NCI-H2196 treated with DMSO at 0.1 percent for 48 hours (cell line): ENCODE results near the gene THBS4.

Experiments
- DNase-seq: peaks from one replicate; lab custom pipeline; 2025; ENCODE audit not compliant: unreplicated experiment; lab: John Stamatoyannopoulos, UW

THBS4 gene

DNA sequence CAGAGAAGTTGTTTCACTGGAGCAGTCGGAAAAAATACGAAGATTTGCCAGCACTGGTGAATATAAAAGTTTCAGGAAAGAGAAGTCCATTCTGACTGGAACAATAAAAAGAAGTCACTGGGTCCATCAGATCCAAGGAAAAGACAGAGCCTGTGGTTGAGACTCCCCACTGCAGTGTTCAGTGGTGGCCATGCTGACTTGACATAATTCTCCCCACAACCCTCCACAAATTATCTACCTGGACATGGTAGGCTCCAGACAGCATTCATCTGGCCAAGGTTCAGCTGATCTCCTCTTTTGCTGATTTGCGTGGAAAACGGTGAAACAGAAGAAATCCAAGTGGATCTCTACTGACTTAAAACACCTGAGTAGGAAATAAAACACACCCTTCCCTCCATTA is 8.0 kb downstream of the THBS4 start:
- no peak for DNase-seq

DNA sequence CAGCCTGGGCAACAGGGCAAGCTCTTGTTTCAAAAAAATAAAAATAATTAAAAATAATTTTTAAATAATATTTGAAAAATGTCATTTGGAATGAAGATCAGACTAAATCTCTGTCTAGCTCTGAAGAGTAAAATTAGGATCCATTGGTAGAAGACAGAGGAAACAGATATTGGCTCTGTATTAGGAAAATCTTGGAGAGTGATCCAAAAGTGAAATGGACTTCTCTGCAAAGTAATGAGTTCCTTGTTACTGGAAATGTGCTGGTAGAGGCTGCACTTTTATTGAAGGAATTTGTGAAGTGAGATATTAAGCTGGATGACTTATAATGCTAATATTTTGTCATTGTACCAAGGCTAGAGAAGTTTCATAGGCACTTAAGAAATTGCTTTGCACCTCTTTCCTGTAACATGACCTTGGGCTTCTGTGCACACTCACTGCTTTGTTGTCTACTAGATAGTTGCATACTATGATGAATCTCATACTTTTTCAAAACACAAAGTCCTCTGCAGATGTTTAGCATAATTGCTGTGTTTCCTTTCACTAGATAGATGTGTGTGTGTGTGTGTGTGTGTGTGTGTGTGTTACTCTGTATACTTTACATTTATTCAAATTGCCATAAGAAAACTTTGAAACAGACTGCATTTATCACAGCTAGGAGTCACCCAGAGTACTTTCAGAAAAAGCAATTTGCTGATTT is 13.1 kb downstream of the THBS4 start:
- no peak for DNase-seq

DNA sequence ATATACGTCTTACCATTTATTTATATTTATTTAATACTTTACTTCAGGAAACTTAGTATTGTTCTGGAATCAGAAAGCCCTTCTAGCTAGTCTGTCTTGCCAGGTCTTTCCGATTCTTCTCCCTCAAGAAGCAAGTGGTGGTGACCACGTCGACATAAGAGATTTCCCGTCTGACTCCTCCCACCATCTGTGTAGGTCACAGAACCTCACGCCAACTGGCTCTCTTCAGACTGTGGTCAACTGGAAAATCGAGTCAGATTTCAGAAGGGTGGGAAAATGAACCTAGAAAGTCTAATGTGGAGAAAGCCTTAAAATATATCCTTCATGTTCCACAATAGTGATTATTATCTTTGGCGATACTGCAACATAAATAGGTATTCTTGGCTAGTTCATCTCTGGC is 17.3 kb downstream of the THBS4 start:
- no peak for DNase-seq

DNA sequence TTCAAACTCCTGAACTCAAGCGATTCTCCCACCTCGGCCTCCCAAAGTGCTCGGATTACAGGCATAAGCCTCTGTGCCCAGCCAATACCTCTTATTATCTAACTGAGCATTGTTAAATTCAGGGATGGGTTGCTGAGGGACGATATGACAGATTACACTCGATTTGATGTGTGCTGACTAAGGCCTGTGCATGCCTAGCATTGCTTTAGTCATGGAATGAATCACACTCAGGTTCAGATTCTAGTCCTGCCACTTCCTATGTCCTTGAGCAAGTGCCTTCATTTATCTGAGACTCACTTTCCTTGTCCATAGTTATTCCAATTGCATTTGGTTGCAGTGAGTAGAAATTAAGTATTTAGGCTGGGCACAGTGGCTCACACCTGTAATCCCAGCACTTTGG is 19.5 kb downstream of the THBS4 start:
- no peak for DNase-seq

DNA sequence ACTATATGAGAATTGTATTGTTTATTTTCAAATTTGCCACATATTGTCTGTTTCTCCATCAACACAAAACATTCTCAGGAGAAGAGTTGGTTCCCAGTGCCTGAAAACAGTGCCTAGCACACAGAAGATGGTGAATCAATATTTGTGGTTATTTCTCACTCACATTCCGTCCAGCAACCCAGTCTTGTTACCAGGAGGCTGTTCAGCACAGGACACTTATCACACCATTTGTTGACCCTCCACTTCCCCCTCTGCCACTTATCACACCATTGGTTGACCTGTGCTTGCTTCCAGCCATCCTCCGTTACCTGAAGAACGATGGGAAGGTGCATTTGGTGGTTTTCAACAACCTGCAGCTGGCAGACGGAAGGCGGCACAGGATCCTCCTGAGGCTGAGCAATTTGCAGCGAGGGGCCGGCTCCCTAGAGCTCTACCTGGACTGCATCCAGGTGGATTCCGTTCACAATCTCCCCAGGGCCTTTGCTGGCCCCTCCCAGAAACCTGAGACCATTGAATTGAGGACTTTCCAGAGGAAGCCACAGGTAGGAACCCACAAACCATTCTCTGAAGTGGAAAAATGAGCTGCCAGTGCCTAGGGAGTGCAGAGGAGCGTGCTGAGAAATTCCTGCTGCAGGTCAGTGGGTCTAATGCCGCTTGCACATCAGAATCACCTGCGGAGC is 20.5 kb downstream of the THBS4 start:
- peak; percentile 44 for DNase-seq

DNA sequence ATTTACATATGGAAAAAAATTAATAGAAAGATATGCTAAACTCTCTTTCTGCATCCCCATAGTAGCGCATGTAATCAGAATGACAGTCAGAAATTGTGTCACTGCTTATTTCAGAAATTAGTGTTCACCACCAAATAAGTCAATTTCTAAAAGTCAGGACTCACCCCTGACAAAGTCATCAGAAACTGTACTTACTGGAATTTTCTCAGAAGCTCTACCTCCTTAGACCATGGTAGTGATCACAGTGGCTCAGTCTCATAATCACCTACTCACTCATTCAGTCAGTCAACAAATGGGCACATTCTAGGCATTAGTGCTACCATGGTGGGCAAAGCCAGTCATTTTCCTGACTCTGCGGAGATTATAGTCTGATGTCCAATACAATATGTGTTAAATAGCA is 22.0 kb downstream of the THBS4 start:
- no peak for DNase-seq

DNA sequence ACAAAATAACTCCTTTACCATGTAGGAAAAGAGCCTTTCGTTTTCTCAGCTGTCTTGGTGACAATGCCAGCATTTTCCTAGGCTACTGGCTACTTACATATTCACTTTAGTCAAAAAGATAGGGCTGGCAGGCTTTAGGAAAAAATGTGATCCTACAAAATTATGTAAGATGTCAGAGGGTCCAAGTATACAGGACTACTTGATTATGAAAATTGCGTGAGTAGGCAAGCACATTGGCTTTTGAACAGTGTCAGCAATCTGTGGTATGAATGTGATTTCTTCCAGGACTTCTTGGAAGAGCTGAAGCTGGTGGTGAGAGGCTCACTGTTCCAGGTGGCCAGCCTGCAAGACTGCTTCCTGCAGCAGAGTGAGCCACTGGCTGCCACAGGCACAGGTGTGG is 22.8 kb downstream of the THBS4 start:
- DNase-seq: no peak

DNA sequence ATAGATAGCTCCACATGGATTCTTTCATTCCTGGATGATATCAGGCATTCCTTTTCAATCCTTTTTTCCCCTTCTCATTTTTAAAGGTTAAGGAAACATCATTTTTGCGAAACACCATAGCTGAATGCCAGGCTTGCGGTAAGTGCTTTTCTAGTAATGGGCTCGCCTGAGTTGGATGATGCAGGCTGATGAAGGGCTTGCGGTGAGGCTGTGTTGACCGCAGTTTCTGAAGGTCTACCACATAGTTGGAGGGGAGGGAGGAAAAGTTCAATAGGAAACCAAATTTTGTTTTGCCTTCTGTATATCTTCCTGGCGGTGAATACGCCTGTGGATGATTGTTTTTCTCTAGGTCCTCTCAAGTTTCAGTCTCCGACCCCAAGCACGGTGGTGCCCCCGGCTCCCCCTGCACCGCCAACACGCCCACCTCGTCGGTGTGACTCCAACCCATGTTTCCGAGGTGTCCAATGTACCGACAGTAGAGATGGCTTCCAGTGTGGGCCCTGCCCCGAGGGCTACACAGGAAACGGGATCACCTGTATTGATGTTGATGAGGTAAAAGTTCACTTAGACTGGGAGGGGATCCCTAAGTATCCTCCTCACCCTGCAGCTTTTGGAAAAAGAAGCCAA is 24.3 kb downstream of the THBS4 start:
- DNase-seq: no peak

DNA sequence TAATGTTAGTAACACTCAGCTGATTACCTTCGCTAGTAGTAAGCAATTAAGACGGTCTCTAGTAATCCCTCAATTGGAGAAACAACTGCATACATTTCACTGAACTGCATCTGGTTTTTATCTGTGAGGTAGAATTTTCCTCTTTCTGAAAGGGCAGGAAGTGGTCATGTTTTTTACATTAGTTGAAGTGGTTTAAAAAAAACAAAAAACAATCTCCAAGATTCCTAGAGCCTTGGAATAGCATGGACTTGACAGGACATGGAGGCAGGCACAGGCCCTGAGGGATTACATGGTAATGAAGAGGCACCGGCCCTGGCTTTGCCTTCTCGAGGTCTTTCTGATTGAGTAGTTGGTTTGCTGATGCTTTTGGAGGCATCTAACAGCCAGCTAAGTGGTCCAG is 25.8 kb downstream of the THBS4 start:
- no peak for DNase-seq

DNA sequence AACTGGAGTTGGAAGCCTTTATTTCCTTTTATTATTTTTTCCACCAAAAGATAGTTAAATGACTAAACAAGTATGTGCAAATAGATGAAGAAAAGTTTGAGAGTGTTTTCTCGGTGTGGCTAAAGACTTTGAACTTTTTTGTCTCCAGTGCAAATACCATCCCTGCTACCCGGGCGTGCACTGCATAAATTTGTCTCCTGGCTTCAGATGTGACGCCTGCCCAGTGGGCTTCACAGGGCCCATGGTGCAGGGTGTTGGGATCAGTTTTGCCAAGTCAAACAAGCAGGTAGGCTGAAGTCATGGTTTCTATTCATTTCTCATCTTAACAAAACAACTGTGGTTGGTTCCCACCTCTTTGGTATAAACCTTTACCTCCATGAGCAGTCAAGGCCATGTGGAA is 26.4 kb downstream of the THBS4 start:
- DNase-seq: no peak

DNA sequence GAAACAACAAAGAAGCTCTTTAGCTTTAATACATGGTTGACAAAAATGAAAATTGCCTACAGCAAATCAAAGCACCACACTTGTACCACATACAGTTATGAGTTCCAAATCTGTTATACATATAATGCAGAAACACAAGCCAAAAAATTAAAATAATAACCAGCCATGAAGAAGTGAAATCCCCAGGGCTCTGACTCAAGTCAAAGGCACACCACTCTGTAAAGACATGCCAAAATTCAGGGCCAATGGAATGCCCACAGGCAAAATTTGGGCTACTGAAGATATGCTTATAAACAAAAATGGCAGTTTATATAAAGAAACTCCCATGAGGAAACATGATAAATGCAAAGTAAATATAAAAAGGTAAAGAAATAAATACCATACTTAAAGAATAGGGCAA is 29.0 kb downstream of the THBS4 start:
- no peak for DNase-seq

DNA sequence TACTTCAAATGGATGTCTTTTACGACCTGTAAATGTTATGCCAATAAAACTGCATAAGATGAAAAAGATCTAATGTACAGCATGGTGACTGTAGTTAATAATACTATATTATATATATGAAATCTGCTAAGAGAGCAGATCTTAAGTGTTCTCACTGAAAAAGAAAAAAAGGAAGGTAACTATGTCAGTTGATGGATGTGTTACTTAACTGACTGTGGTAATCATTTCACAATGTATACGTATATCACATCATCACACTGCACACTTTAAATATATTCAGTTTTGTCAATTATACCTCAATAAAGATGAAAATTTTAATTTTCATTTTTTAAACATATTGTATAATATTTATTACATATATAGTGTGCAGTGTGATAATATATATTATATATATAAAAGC is 31.9 kb downstream of the THBS4 start:
- no peak for DNase-seq

DNA sequence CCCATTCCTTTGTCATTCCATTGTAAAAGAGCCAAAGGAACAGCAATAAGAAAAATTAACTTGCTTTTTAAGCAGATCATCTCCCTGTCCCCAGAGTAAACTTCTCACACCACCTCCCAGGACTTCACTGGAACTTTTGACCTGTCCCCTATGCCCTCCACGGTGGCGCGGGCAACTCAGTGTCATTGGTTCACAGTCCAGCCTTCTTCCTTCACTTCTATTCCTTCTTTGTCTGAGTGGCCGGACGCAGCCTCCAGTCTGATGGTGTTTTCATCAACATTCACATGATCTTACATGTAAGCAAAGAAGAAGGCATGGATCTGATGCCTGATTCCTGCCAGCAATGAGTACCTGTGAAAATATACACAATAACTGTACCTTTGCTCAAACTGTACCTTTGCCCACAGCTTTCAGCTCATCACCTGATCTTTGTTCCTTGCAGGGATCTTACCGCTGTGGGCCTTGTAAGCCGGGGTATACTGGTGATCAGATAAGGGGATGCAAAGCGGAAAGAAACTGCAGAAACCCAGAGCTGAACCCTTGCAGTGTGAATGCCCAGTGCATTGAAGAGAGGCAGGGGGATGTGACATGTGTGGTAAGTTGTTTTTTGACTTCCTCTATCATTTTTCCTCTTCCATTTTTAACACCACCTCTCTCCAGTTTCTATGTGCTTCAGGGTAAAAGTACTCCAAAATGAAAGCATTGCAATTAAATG is 32.5 kb downstream of the THBS4 start:
- DNase-seq: no peak

DNA sequence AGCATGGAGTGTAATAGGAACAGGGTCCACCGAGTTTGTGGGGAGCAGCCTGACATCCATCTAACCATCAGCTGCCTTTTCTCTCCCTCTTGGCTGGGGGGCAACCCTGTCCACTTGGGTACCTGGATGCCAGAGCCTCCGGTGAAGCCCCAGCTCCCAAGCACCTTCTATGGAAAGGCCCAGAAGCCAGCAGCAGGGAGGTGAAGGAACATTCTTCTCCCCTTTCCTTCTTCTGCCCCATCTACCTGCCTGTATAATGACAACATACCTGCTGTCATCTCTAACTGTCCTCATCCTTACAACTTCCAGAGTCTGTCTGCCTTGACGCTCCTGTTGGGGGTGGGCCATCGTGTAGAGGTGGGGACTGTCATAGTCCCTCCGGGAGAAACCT is 33.1 kb downstream of the THBS4 start:
- no peak for DNase-seq

DNA sequence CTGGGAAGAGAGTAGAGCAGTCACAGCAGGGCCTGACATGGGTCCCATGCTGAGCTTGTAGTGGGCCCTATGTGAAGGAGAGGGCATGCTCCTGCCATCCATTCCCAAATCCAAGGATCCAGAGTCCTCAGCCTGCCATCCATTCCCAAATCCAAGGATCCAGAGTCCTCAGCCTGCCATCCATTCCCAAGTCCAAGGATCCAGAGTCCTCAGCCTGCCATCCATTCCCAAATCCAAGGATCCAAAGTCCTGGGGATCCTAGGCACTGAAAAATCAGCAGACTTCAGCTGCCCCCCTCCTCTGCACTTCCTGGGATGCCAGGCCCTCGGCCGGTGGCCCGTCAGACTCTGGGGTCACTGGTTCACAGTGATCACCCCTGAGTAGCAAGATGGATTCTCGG is 33.6 kb downstream of the THBS4 start:
- no peak for DNase-seq

DNA sequence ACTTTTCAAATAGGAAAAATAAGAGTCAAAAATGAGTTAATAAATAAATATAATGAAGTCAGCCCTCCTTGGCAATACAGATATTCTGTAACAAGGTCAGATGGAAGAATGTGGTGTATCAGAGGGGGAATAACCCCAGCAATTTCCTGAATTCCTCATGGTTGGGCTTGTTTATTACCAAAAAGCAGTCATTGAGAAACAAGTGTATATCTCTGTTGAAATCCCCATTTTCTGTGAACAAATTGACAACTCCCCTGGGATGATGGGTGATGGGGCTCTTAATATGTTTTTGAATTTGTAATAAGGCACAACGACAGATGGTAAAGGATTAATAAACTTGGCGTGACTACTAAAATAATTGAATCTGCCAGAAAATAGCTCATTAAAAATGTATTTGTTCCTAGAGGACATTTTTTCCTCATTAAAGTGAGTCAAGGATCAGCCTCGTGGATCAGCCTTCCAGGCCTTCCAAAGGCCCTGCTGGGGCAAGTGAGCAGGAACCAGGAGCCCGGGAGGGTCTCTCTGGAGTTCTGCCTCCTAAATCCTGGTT is 34.2 kb downstream of the THBS4 start:
- no peak for DNase-seq

DNA sequence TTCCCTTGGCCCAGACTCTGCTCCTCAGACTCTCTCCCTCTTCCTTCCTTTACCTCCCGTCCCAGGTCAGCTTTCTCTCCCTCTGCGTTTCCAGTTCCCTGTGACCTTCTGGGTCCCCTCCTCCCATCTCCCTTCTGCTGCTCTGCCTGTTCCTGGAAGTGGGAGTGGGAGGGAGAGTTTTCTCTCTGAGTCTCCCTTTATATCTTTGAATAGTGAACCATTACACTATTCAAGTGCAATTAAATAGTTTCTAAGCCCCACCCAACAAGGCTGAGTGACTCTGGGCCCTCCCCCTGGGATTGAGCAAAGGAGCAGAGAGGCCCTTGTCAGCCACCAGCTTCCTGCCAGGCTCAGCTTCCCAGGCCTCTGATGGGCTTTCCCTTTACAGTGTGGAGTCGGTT is 34.8 kb downstream of the THBS4 start:
- no peak for DNase-seq

DNA sequence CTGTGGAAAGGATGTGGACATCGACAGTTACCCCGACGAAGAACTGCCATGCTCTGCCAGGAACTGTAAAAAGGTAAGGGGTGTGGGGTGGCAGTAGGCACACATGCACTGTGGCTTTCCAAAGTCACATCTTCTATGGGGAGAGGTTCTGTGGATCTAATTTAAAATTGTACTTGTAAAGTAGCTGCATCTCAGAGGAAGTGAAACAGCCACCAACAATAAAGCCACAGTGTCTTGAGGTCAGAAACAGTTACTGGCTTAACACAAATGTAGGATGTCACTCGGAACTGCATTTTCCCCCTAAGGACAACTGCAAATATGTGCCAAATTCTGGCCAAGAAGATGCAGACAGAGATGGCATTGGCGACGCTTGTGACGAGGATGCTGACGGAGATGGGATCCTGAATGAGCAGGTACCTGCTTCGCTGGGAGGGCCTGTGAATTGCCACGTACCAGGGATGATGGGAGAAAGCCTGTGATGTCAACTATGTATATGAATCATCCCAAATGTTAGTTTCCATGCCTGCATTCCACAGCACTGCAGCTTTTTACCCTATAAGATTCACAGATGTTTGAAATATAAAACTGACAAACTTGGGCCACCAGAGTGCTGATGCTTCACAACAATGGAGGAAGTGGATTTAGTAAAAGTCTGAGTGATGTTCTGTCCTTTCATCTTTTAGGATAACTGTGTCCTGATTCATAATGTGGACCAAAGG is 35.3 kb downstream of the THBS4 start:
- no peak for DNase-seq

DNA sequence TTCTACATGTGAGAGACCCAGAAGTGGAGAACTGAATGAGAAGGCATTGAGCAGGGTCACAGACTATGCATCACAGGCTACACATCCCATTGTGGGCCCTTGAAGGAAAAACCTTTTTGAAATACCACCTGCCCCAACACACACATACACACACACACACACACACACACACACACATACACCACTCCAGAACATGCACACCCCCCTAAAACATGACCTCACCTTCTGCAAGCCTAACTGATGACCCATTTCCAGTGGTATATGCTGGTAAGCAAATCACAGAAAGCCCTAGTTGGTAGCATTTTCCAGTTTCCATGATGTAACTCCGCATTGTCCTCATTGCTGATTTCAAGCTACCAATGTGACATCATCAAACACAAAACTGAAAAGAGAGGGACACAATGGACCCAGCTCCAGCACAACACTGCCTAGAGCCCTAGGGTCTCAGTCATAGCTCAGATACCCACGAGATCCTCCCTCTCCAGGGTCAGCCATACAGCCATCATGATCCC is 36.4 kb downstream of the THBS4 start:
- no peak for DNase-seq

DNA sequence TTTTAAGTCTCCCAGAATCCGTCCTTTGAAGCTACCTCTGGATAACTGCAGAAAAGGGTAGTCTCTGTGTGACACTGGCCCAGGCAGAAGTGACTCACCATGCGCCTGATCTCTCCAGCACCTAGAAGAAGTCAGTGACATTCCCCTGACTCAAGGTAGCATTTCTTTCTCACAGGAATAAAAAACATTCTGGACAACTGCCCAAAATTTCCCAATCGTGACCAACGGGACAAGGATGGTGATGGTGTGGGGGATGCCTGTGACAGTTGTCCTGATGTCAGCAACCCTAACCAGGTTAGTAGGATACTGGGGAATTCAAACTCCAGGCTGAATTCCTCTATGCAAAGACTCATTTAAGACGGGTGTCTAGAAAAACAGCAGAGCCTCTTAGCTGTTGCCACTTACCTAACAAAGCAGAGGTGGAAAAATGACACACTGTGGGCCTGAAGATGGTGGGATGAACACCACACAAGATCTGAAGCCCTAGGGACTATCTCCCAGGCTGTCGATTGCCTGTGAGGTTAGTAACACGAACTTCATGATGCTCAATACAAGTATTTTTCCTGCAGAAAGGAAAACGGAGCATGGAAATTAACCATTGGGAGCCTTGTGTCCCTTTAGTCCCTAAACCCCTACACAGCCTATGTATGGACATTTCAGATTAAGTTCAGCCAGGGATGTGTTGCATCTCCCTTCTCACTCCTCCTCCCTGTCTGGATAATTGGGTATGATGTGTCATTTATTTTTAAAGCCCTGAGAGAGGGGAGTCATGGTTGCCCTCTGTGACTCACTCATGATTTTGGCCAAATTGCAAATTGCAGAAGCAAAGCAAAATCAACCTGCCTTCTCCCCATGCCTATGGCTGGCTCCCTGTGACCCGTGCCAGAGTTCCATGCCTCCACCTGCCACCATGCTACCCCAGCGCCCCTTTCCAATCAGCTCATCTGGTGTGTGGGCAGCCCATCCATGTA is 37.2 kb downstream of the THBS4 start:
- DNase-seq: no peak
